ENCODE results near the gene BBS7. TPM values are rescaled to one million over a fixed set of nuclear protein-coding genes. Genes with fewer than 3 reads are reported as not detected.
A peak's percentile ranks its signal among the peaks of the same experiment; 100 is the strongest.

BBS7 gene
- polyA plus RNA-seq, 3 donors, result 4.2 to 6.6 (median 5.5) TPM

DNA sequence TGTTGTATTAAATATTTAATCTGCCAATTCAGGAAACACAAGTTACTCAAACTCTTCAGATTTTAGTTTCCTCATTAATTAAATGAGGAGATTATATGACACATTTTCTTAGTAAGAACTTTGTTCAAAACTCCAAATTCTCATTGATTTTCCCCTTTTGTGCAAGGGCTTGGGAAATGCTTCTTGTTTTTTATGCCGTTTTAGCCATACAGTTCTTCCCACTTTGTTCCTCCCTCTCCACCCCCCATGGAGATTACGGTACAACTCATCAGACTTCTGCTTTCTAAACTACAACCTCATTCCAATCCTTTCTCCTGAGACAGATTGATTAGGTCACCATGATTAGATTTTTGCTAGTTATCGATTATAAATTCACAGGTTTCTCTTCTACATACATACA is 10.9 kb upstream of the BBS7 start:
- Histone ChIP-seq H4K20me1 (ENCODE audit: insufficient read depth, low read length) (no peaks in the 10 kb centered on the region), H3K9me3 (replicated peaks in 1 of 2; ENCODE audit: control insufficient read depth in 1 of 2, insufficient read depth in 1 of 2, low read length in 2 of 2) (no peaks in the 10 kb centered on the region), H3K79me2 (ENCODE audit: insufficient read depth, low read length) (no peaks in the 10 kb centered on the region), H3K4me1 (ENCODE audit: control insufficient read depth in 1 of 2, insufficient read depth in 2 of 2, low read length in 2 of 2) (no peaks in the 10 kb centered on the region), H3K27ac (ENCODE audit: low read depth in 1 of 2, low read length in 2 of 2) (no peak overlapping the region), H2AFZ (ENCODE audit: insufficient read depth, low read depth, low read length, poor library complexity, severe bottlenecking) (no peak overlapping the region), H3K4me3 (replicated peaks in 1 of 3; ENCODE audit: low read depth in 2 of 3, low read length in 3 of 3) (no peak overlapping the region), H3K27me3 (ENCODE audit: control insufficient read depth in 2 of 2, insufficient read depth in 2 of 2, low read length in 2 of 2) (peaks cover 7 to 13% of the 10 kb centered on the region in 2 donors), H3K36me3 (replicated peaks in 1 of 2; ENCODE audit: control insufficient read depth in 1 of 2, insufficient read depth in 2 of 2, low read length in 2 of 2) (no peaks in the 10 kb centered on the region), H3K9ac (ENCODE audit: insufficient read depth, low read length, poor library complexity, severe bottlenecking) (no peak overlapping the region), H3K4me2 (replicated peaks; ENCODE audit: extremely low read depth, low read length, poor library complexity, severe bottlenecking) (no peak overlapping the region)
- 0% methylated on average over 2 of the region's 3 CpGs for WGBS (ENCODE audit: insufficient coverage)
- TF ChIP-seq, protein P1, sequence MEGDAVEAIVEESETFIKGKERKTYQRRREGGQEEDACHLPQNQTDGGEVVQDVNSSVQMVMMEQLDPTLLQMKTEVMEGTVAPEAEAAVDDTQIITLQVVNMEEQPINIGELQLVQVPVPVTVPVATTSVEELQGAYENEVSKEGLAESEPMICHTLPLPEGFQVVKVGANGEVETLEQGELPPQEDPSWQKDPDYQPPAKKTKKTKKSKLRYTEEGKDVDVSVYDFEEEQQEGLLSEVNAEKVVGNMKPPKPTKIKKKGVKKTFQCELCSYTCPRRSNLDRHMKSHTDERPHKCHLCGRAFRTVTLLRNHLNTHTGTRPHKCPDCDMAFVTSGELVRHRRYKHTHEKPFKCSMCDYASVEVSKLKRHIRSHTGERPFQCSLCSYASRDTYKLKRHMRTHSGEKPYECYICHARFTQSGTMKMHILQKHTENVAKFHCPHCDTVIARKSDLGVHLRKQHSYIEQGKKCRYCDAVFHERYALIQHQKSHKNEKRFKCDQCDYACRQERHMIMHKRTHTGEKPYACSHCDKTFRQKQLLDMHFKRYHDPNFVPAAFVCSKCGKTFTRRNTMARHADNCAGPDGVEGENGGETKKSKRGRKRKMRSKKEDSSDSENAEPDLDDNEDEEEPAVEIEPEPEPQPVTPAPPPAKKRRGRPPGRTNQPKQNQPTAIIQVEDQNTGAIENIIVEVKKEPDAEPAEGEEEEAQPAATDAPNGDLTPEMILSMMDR (IDR thresholded peaks at IDR 0.05), result no peak
- Mint-ChIP-seq H3K4me3 (no peak overlapping the region), H3K36me3 (no peaks in the 10 kb centered on the region), H3K27me3 (ENCODE audit: low read depth in 3 of 3) (peaks cover 7 to 17% (median 10%) of the 10 kb centered on the region in 3 donors), H3K27ac (no peak overlapping the region), H3K4me1 (peaks cover 4% of the 10 kb centered on the region), H3K9me3 (peaks cover 0 to 1% (median 0%) of the 10 kb centered on the region in 7 donors)
- peak in 2 of 3 donors; percentile 11 to 26 for DNase-seq
- intact Hi-C loops (cut with micrococcal nuclease), result no loop called here

- intact Hi-C loops (cut with micrococcal nuclease), result no loop called here
- Histone ChIP-seq H3K27me3 (ENCODE audit: control insufficient read depth in 2 of 2, insufficient read depth in 2 of 2, low read length in 2 of 2) (peaks cover 7 to 13% of the 10 kb centered on the region in 2 donors), H3K27ac (ENCODE audit: low read depth in 1 of 2, low read length in 2 of 2) (no peak overlapping the region), H3K4me2 (replicated peaks; ENCODE audit: extremely low read depth, low read length, poor library complexity, severe bottlenecking) (no peak overlapping the region), H3K36me3 (replicated peaks in 1 of 2; ENCODE audit: control insufficient read depth in 1 of 2, insufficient read depth in 2 of 2, low read length in 2 of 2) (no peaks in the 10 kb centered on the region), H3K4me1 (ENCODE audit: control insufficient read depth in 1 of 2, insufficient read depth in 2 of 2, low read length in 2 of 2) (no peaks in the 10 kb centered on the region), H2AFZ (ENCODE audit: insufficient read depth, low read depth, low read length, poor library complexity, severe bottlenecking) (no peak overlapping the region), H3K79me2 (ENCODE audit: insufficient read depth, low read length) (no peaks in the 10 kb centered on the region), H4K20me1 (ENCODE audit: insufficient read depth, low read length) (no peaks in the 10 kb centered on the region), H3K4me3 (replicated peaks in 1 of 3; ENCODE audit: low read depth in 2 of 3, low read length in 3 of 3) (no peak overlapping the region), H3K9me3 (replicated peaks in 1 of 2; ENCODE audit: control insufficient read depth in 1 of 2, insufficient read depth in 1 of 2, low read length in 2 of 2) (no peaks in the 10 kb centered on the region), H3K9ac (ENCODE audit: insufficient read depth, low read length, poor library complexity, severe bottlenecking) (no peak overlapping the region)
- Mint-ChIP-seq H3K27me3 (ENCODE audit: low read depth in 3 of 3) (peaks cover 7 to 17% (median 9%) of the 10 kb centered on the region in 3 donors), H3K36me3 (no peaks in the 10 kb centered on the region), H3K27ac (no peak overlapping the region), H3K4me1 (peaks cover 4% of the 10 kb centered on the region), H3K4me3 (no peak overlapping the region), H3K9me3 (peaks cover 0 to under 1% (median 0%) of the 10 kb centered on the region in 7 donors)
- no peak for DNase-seq
- TF ChIP-seq, protein P1 (IDR thresholded peaks at IDR 0.05), result no peak
These were observed 8.9 kb upstream of the BBS7 start for GRCh38 chr4:121879135-121879534.
